Ramos (cell line): ENCODE measurements around the gene TENM3.

Source experiments
- in situ Hi-C: fragments of 300-500 bp; cut with MboI; formaldehyde crosslinking; loops from one replicate; pipeline ENCODE4 v1.14.3; 2022; ENCODE audit warnings: low sequenced_read_pairs; ENCODE audit not compliant: unreplicated experiment

Gene TENM3

DNA sequence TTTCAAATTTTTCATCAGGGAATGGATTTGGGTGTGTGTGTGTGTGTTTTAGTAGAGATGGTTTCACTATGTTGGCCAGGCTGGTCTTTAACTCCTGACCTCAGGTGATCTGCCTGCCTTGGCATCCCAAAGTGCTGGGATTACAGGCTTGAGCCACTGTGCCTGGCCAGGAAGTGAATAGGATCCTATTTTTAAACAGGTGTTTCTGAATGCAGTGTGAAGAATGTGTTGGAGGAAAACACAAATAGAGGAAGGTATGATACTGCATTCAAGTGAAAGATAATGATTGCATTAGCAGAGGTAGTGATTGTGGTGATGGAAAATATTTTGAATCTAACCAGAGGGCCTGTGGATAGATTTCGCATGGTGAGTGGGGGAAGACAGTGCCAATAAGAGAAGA is 189.6 kb downstream of the TENM3 start:
- in situ Hi-C loops = no loop called here

DNA sequence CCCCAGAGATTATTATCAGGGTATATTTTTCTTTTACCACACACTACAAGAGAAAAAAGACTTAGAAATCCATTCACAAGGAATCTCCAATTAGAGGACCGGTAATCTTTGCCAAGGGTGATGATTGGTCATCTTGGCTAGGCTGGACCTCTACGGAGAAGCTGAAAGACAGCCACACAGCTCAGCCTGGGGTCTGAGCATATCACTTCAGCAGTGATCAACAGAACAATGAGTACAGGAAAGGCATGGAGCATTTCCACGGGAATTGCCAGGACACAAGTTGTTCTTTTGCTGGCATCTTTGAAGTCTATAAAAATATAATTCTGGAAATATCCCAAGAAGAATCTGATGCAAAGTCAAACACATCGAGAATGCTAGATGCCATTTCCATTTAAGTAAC is 191.5 kb downstream of the TENM3 start:
- in situ Hi-C loops = no loop called here

DNA sequence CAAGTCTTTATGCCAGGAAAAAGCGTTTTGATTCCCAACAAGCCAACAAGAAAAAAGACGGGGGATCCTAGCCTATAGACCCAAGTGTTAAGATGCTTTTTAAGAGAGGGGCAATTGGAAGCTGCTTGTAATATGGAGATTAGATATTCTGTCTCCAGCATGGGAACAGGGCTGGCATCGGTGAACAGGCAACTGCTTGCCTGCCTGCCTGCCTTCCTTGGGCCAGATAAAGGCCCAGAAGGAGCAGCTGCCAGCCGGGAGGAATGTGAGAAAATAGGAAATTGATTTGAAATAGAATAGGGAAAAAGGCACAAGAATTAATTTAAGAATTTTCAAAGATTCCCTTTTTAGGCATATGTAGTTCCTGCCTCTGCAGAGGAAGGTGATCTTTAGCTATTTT is 192.2 kb downstream of the TENM3 start:
- in situ Hi-C loops = no loop called here

DNA sequence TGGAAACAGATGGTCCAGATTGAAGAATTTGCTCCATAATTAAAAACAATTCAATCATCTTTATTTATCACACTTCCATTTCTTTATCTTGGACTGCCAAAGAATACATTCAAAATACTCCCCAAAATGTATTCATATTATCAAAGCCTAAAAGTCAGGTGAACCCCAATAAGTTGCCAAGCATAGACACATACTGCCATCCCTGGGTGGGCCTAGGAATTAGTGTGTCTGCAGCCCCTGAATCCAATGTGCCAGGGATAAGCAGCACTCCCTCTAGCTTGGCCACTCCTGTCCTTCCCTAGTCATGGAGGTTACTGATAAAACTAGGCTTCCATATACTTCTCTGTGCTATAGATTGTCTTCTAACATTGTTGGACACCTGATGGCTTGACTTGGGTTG is 199.9 kb downstream of the TENM3 start:
- in situ Hi-C loops = no loop called here

DNA sequence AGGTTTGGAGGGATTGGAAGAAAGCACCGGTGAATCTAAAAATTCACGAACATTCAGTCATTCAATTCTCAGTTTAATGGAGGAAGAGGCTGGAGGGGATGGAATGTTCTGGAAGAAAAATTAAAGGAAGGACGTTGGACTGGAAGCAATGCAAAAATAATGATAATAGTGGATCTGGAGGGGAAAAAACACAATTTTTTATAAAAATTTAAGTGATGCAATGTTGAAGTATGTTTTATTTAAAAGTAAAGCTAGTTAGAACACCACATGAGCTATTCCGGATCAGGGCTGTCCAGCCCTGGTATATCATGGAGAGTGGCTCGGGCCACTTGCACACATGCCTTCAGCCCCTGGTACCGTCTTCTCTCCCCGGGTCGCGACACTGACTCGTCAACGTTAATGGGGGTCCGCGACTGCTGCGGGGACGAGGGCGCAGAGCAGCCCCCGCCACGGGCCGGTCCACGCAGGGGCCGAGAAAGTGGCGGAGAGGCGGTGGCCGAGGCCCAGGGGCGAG is 204.6 kb downstream of the TENM3 start:
- in situ Hi-C loops = no loop called here

DNA sequence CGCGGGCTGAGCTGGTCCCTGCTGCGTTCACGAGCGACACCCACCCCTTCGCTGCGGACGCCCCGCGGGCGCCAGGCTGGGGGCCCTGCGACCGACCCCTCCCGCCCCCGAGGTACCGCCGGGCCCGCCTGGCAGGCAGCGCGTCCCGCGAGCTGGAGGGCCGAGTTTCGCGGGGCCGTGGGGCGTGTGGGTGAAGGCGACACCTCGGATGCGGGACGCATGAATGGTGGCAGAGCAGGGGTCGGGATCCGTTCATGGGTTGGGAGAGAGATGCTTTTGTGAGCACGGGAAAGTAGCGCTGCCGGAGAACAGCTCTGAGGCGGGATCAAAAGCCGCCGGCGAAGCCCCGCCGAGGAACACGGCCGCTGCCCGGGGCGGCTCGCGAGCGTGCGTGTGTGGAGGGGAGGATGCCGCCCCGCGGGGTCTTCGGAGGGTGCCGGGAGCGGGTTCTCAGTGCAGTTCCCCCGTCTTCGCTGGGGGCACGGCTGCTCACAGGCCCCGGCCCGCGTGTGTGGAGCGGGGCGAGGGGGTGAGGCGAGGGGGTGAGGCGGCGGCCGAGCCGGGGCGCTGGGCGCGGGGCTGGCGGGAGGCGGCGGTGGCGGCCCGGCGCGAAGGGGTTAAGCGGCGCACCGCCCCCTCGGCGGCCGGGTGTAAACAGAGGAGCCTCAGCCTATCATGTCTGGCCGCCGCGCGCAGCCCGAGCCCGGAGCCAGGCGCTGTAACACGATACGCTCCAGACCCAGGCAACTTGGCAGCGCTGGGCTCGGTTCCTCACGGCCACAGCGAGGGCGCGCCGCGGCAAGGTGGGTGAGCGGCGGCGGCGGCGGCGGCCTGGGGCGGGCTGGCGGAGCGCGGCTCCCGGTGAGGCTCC is 205.3 kb downstream of the TENM3 start:
- in situ Hi-C loops = no loop called here

DNA sequence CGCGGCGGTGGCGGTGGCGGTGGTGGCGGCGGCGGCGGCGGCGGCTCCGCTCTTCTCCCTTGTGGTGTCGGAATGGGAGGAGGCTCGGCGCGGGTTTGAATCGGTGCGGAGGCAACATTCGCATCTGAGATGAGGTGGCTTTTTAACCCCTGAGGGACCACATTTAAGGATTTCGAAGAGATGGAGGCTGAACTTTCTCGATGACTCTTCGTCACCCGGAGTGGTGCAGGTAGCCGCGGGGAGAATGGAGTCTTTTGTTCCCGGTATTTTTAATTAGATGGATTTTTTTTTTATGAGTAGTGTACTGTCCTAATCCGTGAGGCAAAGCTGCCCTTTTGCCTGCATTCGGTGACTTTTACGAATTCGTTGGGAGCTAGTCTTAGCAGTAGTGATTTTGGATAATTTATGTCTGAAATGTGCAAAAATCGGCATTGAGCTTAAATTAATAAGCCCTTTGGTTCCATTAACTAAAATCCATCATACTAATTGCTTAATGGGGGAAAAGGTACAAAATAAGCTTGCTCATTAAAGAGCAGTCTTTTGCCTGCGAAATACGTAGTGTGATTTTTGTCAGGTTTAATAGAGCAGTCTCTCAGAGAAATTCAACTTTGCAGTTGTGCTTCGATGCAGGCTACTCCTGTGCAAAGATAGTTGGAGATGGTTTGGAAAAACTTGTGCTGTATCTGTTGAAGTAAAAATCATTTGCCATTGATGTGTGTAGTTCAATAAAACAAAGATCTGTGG is 206.2 kb downstream of the TENM3 start:
- in situ Hi-C loops = no loop called here

DNA sequence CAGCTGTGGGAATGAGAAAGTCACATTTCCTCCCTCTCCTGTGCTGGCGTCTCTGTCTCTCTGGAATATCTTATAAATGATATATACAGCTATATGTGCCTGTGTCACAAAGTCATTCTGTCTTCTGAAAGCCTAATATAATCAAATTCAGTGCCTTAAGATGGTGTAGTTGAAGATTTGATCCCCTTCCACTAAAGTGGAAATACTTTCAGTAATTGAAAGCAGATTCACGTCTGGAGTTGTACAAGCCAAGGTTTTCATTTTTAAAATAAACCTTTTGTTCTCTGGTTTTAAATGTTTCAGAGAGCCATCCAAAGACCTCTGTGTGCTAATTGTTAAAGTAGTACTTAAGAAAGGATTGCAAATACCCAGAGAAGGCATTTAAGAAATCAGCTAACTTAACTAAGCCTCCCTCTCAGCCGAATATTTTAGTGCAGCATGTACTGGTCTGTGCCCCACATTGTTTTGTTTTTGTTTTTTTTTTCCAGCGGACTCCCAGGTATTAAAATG is 206.8 kb downstream of the TENM3 start:
- in situ Hi-C loops = no loop called here

DNA sequence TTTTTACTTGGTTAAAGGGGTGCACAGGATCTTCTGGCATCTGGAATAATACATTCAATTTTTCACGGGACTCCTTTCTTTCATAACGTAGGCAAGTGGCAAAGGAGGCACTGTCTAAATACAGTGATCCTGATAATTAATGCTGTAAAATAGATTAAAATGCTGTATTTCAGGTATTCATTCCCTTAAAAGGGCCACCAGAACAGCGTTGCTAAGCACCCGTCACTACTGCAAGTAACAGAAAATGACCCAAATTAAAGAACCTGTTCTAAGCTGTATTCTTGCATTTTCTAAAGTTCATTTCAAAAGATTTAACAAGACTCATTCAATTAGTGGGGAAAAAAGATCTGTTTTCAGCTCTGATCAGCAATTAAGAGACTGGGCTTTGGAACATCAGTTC is 208.2 kb downstream of the TENM3 start:
- in situ Hi-C loops = no loop called here

DNA sequence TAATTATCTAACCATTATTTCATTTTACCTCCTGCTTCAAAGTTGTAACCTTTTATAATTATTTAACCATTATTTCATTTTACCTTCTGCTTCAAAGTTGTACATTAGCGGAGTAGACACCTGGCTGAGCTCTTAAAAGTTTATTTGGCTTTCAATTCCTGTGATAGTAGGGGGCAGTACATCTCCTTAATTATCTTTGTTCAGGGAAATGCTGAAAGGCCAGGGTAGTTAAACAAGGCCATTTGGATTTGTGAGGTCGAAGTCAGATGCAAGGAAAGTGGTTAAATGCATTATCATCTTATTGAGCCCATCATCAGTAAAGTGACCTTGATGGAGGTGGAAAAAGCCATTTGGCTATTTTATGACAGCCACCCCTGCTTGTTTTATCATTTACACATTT is 210.6 kb downstream of the TENM3 start:
- in situ Hi-C loops = no loop called here

DNA sequence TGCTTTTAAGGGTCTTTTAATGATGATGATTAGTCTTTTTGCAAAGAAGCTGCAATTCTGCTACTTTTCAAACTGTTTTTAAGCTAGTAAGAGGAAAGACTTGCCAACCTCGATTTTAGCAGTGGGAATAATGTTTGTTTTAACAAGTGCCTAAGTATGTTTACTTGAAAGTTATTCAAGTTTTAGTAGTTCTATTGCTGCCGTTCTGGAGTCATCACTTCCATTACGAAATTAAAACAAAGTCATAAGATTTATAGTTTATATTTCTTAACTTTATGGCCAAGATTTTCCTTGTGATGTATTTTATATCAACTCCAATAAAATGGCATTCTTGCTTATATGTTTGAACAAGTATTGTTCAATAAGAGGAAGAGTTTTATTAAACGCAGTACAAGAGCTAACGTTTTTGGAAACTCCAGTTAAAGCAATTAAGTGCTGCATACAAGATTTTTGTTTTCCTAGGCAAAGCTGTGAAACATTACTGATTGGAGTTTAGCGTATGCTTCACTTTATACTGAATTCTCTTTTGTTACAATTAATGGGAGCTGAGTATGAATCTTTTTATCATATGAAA is 211.3 kb downstream of the TENM3 start:
- in situ Hi-C loops = no loop called here

DNA sequence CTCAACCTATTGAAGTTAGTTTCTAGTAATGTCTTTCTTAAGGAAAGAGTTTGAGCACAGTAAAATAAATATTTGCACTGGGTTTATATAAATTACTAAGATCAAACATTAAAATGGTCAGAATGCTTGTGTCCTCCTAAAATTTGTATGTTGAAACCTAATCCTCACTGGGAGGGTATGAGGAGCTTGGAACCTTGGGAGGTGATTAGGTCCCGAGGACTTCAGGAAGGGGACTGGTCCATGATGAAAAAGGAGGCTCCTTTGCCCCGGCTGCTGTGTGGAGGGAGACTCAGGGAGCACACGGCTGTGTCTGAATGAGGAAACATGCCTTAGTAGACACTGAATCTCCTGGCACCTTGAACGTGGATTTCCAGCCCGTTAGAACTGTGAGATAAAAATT is 221.9 kb downstream of the TENM3 start:
- in situ Hi-C loops = no loop called here

DNA sequence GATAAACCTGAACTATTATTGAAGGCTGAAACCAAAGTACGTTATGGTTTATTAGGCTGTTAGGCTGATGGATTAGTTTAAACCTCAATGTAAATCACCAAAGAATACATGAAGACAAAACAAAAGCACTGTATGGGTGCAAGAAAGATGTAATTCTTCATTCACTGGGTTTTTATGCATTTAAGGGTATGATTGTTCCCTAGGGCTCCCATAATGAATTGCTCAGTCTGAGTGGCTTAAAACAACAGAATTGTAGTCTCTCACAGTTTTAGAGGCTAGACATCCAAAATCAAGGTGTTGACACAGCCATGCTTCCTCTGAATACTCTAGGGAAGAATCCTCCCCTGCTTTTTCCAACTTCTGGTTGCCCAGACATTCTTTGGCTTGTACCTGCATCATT is 222.8 kb downstream of the TENM3 start:
- in situ Hi-C loops = no loop called here

DNA sequence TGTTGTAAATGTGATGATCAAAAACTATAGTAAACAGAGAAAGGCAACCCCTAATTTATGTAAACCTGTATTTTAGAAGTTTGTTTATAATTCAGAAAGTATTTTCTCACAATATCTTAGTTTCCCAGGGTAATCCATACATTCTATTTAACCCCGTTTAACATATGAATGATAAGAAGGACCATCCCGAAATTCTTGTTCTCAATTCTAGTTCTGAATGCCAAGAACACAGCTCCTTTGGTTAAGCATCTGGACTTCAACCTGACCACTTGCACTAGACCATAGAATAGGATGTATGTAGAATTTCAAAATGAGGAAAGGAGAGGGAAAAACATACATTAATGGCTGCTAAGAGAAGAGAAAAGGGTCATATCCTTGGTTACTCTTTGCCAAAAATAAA is 227.0 kb downstream of the TENM3 start:
- in situ Hi-C loops = loop anchor here (10.0 kb wide), 1 partner anchor 455 kb away; no protein-coding TSS in a partner anchor

DNA sequence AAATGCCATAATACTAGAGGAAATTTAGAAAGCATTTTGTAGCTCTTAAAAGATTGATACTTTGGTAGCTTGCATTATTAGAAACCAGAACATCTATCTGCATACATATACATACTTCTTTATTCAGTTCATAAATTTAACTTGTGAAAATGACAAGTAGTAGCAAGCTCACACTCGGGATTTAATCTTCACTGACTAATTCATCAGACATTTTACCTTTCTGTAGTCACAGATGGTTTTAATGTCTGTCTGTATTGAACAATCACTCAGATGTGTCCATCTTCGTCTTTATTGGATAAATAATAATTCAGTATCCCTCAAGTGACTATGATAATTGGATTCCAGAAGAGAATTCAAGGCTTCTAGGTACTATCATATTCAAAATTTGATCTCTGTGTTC is 232.3 kb downstream of the TENM3 start:
- in situ Hi-C loops = loop anchor here (10.0 kb wide), 1 partner anchor 449 kb away; no protein-coding TSS in a partner anchor

DNA sequence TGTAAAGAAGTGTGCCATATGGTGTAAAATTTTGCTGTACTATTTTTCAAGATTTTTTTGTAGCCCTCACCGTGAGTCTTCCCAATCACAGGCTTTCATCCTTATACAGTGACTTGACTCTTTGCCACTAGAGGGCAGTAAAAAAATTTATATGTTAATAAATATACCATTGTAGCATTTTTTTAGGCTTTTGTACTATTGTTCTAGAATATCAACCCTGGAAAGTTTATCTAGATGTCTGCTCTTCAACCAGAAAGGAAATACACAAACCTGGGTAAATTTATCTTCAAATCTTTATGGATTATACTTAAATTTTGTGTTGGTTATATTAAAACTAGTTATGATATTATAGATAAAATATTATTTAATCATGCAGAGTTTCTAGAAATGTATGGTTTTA is 235.3 kb downstream of the TENM3 start:
- in situ Hi-C loops = loop anchor here (10.0 kb wide), 1 partner anchor 446 kb away; no protein-coding TSS in a partner anchor

DNA sequence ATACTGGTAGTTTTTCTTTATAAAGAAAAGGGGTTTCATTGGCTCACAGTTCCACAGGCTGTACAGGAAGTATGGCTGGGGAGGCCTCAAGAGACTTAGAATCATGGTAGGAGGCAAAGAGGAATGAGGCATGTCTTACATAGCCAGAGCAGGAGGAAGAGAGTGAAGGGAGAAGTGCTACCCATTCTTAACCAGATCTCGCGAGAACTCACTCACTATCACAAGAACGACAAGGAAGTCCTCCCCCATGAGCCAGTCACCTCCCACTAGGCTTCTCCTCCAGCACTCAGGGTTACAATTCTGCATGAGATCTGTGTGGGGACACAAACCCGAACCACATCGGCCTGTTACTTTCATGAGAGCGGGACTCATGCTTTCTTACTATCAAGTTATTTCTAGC is 240.5 kb downstream of the TENM3 start:
- in situ Hi-C loops = no loop called here

DNA sequence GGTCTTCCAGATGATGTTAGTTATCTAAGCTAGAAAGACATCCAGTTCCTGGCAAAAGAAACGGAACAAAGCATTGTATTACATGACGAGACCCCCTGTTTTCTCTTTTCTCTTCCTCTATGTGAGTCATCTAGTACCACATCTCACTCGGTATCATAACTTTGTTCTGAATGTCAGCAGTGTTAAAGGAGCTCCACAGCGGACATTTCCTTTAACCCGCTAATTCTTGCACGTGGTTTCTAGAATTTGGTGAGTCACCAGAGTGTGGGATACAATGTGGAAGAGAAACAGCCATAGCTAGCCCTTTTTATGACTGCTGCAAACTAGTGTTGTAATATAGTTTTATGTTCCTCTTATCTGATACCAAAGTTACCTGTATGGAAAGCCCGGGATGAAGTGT is 243.7 kb downstream of the TENM3 start:
- in situ Hi-C loops = no loop called here

DNA sequence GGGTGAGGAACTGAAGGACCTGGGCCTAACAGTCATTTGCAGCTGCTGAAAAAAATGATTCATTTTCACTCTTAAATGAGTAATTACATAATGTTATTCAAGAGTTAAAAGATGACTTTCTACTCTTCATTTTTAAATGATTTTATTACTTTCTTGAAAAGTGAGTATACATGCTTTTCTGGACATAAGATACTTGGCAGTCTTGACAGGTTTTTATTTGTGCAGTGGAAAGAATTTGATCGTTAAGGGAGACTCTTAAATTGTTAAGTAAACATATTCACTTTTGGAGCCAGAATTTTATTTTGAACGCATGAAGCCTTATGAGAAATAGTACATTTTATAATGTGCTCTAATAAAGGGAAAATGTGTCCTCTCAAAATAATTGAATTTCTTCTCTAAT is 245.7 kb downstream of the TENM3 start:
- in situ Hi-C loops = no loop called here

DNA sequence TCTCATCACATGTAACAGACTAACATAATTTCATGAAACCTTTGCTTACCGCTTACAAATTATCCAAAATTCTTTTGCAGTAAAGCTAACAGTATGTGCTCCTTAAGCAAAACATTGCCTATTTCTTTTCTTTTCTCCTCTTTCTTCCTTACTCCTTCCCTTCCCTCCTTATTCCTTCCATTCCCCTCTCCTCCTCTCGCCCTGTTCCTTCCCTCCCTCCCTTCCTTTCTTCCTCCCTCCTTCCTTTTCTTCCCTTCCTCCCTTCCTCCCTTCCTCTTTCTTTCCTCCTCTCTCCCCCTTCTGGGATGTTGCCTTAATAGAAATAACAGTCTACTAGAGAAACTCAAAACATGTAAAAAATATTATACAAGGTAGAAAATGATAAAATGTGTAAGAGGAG is 246.4 kb downstream of the TENM3 start:
- in situ Hi-C loops = no loop called here

DNA sequence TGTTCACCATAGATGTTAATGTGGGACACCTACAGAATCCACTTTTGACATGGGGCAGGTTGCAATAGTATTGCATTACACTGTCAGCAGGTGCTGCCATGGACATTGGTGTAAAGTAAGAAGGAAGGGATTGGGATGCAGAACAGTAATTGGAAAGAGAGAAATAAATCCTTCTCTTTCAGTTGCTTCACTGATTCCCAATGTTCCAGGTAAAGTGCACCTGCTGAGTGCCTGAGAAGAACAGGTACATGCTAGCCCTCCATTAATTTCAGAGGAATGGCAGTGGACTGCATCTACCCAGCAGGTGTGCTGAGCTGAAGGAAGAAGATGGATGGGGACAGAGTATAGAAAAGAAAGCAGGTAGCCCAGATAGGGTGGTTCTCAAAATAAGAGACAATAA is 248.5 kb downstream of the TENM3 start:
- in situ Hi-C loops = no loop called here
